ENCODE measurements around the gene NINL. TPM values are rescaled to one million over a fixed set of nuclear protein-coding genes. Genes with fewer than 3 reads are reported as not detected.
A peak's percentile ranks its signal among the peaks of the same experiment; 100 is the strongest.
"Not testable (repeated sequence)": the region's sequence is repeated elsewhere in the genome, so short reads cannot be mapped to it uniquely, and the experiment has no call there.

NINL gene
- total RNA-seq, 1 experiment from 2014 or later = 9.0 TPM

DNA sequence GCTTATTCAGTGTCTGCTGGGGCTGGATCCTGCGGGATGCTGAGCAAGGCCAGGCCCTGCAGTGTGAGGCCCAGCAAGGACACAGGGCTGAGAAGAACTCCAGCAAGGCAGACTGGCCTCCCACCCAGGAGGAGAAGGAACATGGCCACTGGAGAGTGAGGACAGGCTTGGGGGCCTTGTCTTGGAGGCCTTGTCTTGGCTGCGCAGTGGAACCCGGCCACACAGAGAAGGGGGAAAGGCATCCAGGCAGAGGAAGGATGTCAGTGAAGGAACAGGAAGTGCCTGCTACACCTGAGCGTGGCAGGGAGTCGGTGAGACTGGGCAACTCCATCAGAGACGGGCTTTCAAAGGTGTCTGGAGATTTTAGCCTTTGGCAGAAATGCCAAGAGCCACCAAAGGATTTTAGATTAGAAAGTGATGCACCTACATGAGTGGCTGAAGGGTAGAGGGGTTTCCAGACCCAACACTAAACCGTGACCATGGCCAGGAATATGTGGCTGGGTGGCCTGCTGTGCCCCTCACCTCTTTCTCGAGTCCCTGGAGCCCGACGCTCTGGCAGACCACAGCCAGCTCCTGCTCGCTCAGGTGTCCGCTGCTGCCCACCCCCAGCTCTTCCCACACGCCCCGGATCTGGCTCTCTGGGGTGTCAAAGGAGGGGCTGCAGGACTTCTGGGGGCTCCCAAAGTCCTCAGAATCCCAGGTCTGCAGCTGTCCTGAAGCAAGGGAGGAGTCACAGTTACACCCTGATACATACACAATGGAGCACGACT, 80.8 kb downstream of the NINL start:
- Histone ChIP-seq H3K4me3 (no peak overlapping the region), H3K36me3 (no peaks in the 10 kb centered on the region), H3K27me3 (no peaks in the 10 kb centered on the region), H3K9me3 (no peaks in the 10 kb centered on the region)
- no peak for DNase-seq

- DNase-seq = no peak
- Histone ChIP-seq H3K9me3 (no peaks in the 10 kb centered on the region), H3K27me3 (no peaks in the 10 kb centered on the region), H3K4me3 (no peak overlapping the region), H3K36me3 (no peaks in the 10 kb centered on the region)
Measured at GRCh38 chr20:25503936-25504335, 81.4 kb downstream of the NINL start.

- H3K4me3 ChIP-seq, H3K27me3 ChIP-seq, DNase-seq, H3K9me3 ChIP-seq, H3K36me3 ChIP-seq: not testable (repeated sequence)
Measured at GRCh38 chr20:25503051-25503639, 82.2 kb downstream of the NINL start.

GRCh38 chr20:25500880-25501351, 84.4 kb downstream of the NINL start:
- no peaks in the 10 kb centered on the region for H3K36me3 ChIP-seq
- H3K27me3 ChIP-seq = no peaks in the 10 kb centered on the region
- DNase-seq = no peak
- no peak overlapping the region for H3K4me3 ChIP-seq
- H3K9me3 ChIP-seq = no peaks in the 10 kb centered on the region

- Histone ChIP-seq H3K9me3 (no peaks in the 10 kb centered on the region), H3K27me3 (no peaks in the 10 kb centered on the region), H3K4me3 (no peak overlapping the region), H3K36me3 (no peaks in the 10 kb centered on the region)
- DNase-seq = no peak
Measured at GRCh38 chr20:25499855-25500434, 85.4 kb downstream of the NINL start.

- no peak overlapping the region for H3K4me3 ChIP-seq
- DNase-seq = no peak
- no peaks in the 10 kb centered on the region for H3K27me3 ChIP-seq
- no peaks in the 10 kb centered on the region for H3K9me3 ChIP-seq
- no peaks in the 10 kb centered on the region for H3K36me3 ChIP-seq
Measured at GRCh38 chr20:25499031-25499430, 86.3 kb downstream of the NINL start.

- no peaks in the 10 kb centered on the region for H3K36me3 ChIP-seq
- no peak for DNase-seq
- no peak overlapping the region for H3K4me3 ChIP-seq
- H3K27me3 ChIP-seq = no peaks in the 10 kb centered on the region
- H3K9me3 ChIP-seq = no peaks in the 10 kb centered on the region
Measured at GRCh38 chr20:25498280-25498606, 87.1 kb downstream of the NINL start.

DNA sequence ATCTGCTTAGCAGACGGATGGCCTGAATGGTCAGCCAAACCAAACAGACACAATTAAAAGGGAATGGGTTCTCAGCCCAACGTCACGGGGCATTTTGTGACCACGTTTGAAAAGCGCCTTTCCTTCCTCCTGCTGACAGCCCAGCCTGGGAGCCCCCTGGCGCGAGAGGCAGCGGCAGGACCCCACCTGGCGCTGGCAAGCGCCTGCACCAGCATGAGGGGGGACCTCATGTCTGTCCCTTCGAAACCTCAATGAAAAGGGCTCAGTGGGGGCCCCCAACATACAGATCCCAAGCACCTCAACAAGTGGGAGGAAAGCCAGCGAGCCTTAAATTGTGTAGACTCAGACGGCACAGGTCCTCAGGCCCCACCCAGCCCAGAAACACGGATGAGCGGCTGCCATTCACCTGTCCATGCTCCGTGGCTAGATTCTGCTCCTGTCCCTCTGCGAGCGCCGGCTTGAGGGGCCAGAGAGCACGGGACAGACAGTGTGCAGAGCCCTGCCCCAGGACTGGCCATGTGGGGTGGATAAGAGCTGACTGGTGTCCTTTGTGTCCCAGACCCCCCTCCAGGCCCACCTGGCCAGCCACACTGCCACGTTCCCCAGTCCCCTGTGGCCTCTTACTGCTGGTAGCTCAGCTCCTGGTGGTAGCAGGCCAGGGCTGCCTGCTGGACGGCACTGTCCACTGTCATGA, 87.6 kb downstream of the NINL start:
- Histone ChIP-seq H3K27me3 (no peaks in the 10 kb centered on the region), H3K4me3 (no peak overlapping the region), H3K36me3 (no peaks in the 10 kb centered on the region), H3K9me3 (no peaks in the 10 kb centered on the region)
- no peak for DNase-seq

GRCh38 chr20:25496968-25497401, 88.3 kb downstream of the NINL start:
- no peaks in the 10 kb centered on the region for H3K36me3 ChIP-seq
- no peaks in the 10 kb centered on the region for H3K27me3 ChIP-seq
- H3K9me3 ChIP-seq = no peaks in the 10 kb centered on the region
- H3K4me3 ChIP-seq = no peak overlapping the region
- DNase-seq = peak; percentile 23

DNA sequence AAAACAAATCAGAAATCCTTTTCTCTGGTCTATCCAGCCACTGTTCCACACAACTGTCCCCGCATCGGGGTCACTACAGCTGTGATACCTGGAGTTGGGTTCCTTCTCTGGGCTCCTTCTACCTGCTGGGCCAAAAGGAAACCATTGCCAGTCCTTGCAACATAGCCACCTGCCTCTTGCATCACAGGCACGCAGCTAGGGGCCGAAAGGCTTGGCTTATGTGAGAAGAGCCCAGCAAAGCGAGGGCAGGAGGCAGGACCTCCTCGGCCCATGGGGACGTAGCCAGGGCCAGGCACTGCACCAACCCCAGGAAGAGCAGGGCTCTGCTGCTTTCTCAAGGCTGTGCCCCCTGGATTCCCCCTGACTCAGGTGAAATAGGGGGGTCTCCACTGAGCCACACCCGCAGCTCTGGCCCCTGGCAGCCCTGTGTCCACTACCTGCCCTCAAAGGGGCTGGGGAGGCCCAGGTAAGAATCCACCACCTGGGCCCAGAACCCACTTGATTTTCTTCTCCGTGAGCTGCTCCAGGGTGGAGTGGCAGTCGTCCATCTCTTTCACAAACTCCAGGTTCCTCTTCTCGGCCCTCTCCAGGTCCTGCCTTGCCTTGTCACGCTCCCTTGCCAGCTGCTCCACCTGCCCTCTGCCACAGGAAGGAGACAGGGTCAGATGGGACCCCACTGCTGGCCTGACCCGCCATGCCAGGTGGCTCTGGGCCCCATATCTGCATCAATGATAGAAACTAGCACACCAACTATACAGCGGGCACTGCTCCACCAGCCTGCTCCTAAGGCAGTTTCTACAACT, 89.0 kb downstream of the NINL start:
- H3K9me3 ChIP-seq = no peaks in the 10 kb centered on the region
- no peaks in the 10 kb centered on the region for H3K27me3 ChIP-seq
- DNase-seq = no peak
- H3K4me3 ChIP-seq = no peak overlapping the region
- H3K36me3 ChIP-seq = no peaks in the 10 kb centered on the region

GRCh38 chr20:25495189-25495824, 90.0 kb downstream of the NINL start:
- no peak for DNase-seq
- Histone ChIP-seq H3K27me3 (no peaks in the 10 kb centered on the region), H3K36me3 (no peaks in the 10 kb centered on the region), H3K9me3 (no peaks in the 10 kb centered on the region), H3K4me3 (no peak overlapping the region)

- H3K4me3 ChIP-seq = no peak overlapping the region
- H3K27me3 ChIP-seq = no peaks in the 10 kb centered on the region
- H3K9me3 ChIP-seq = no peaks in the 10 kb centered on the region
- DNase-seq = no peak
- no peaks in the 10 kb centered on the region for H3K36me3 ChIP-seq
Measured at GRCh38 chr20:25494506-25495188, 90.7 kb downstream of the NINL start.

GRCh38 chr20:25493748-25494505, 91.4 kb downstream of the NINL start:
- H3K36me3 ChIP-seq = no peaks in the 10 kb centered on the region

DNA sequence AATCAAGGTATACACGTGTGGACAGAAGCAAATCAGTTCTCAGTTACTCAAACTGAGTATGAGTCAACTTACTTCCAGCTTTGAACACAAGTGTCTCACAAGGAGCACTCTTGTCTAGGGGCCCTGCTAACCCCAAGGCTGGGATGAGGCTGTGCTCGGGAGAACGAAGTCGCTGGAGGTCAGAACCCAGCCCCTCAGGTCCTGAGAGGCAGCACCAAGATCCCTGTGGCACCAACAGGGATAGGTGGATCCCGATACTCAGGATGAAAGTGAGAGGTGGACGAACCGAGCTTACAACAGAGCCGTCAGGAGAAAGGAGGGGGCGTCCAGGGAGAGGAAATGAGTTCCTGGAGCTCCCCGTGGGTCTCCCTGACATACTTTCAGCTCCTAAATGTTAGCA, 92.2 kb downstream of the NINL start:
- Histone ChIP-seq H3K27me3 (no peaks in the 10 kb centered on the region), H3K9me3 (no peaks in the 10 kb centered on the region), H3K36me3 (no peaks in the 10 kb centered on the region), H3K4me3 (no peak overlapping the region)
- DNase-seq = no peak

More at GRCh38 chr20:25493748-25494505, 91.4 kb downstream of the NINL start:
- Histone ChIP-seq H3K9me3 (no peaks in the 10 kb centered on the region), H3K4me3 (no peak overlapping the region), H3K27me3 (no peaks in the 10 kb centered on the region)
- no peak for DNase-seq

DNA sequence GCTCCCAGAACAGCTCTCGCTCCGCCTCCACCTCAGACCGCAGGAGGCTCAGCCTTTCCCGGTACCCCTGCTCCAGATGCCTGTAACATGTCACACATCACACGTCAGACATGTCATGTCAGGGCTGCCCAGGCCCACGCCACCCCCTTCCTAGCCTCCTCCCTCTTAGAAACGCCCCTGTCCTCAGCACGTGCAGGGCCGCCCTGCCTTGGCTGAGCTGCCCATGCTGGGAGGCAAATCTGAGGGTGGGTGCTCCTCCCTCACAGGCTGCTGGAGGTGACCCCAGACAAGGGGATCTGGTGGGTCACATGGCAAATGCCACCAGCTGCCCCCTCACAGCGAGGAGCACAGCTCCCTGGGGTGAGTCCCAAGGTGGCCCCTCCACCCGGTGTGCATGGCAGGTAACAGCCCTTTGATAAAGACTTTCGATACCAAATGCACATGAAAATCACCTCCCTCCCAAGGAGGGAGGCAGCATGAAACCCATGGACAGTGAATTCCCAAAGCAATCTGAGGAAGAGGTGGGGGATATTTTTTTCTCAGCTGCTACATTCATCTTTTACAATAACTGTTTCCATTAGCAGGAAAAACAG, 93.8 kb downstream of the NINL start:
- Histone ChIP-seq H3K9me3 (no peaks in the 10 kb centered on the region), H3K4me3 (no peak overlapping the region), H3K36me3 (no peaks in the 10 kb centered on the region), H3K27me3 (no peaks in the 10 kb centered on the region)
- no peak for DNase-seq
